ENCODE measurements around the gene TNP2.
A peak's percentile ranks its signal among the peaks of the same experiment; 100 is the strongest.

TNP2 gene

GRCh38 chr16:11240636-11241473 is 28.3 kb downstream of the TNP2 start:
- DNase-seq (ENCODE audit: low read depth in 2 of 2) = no peak

- no peak for DNase-seq (ENCODE audit: low read depth in 2 of 2)
These were observed 29.2 kb downstream of the TNP2 start for GRCh38 chr16:11239644-11240632.

- DNase-seq (ENCODE audit: low read depth in 2 of 2) = no peak
These were observed 30.6 kb downstream of the TNP2 start for GRCh38 chr16:11238272-11239202.

GRCh38 chr16:11236461-11237254 is 32.5 kb downstream of the TNP2 start:
- no peak for DNase-seq (ENCODE audit: low read depth in 2 of 2)

GRCh38 chr16:11235703-11235991 is 33.5 kb downstream of the TNP2 start:
- no peak for DNase-seq (ENCODE audit: low read depth in 2 of 2)

- no peak for DNase-seq (ENCODE audit: low read depth in 2 of 2)
These were observed 34.0 kb downstream of the TNP2 start for GRCh38 chr16:11234884-11235702.

- peak; percentile 64 to 73 for DNase-seq (ENCODE audit: low read depth in 2 of 2)
These were observed 35.3 kb downstream of the TNP2 start for GRCh38 chr16:11233727-11234376.

GRCh38 chr16:11232852-11233726 is 36.0 kb downstream of the TNP2 start:
- DNase-seq (ENCODE audit: low read depth in 2 of 2) = peak; percentile 76 to 85

- DNase-seq (ENCODE audit: low read depth in 2 of 2) = no peak
These were observed 36.7 kb downstream of the TNP2 start for GRCh38 chr16:11232302-11232851.

GRCh38 chr16:11231367-11231970 is 37.7 kb downstream of the TNP2 start:
- no peak for DNase-seq (ENCODE audit: low read depth in 2 of 2)

GRCh38 chr16:11229906-11230305 is 39.2 kb downstream of the TNP2 start:
- DNase-seq (ENCODE audit: low read depth in 2 of 2) = no peak

GRCh38 chr16:11229432-11229831 is 39.7 kb downstream of the TNP2 start:
- no peak for DNase-seq (ENCODE audit: low read depth in 2 of 2)

- DNase-seq (ENCODE audit: low read depth in 2 of 2) = no peak
These were observed 43.2 kb downstream of the TNP2 start for GRCh38 chr16:11225677-11226549.

- peak; percentile 75 to 84 for DNase-seq (ENCODE audit: low read depth in 2 of 2)
These were observed 44.0 kb downstream of the TNP2 start for GRCh38 chr16:11224894-11225676.

GRCh38 chr16:11224096-11224893 is 44.8 kb downstream of the TNP2 start:
- DNase-seq (ENCODE audit: low read depth in 2 of 2) = peak; percentile 36 to 56

All from activated CD4-positive, alpha-beta T cell treated with anti-CD3 and anti-CD28 coated beads for 24 hours (primary cell).